H1 (cell line): ENCODE data around the gene SLC34A1. TPM values are rescaled to one million over a fixed set of nuclear protein-coding genes. Genes with fewer than 3 reads are reported as not detected.

Experiments
- ZNF274 ChIP-seq: IDR thresholded peaks from 2 replicates; pipeline ENCODE4 v1.7.0; 2012; ENCODE audit warnings: low read length, borderline replicate concordance; ENCODE audit errors: extremely low read depth
- polyA plus RNA-seq, 7 experiments: library from polyadenylated mRNA; depleted of rRNA in 3 of 7; stranded (reverse) in 5 of 7; unstranded in 2 of 7; fragments of >200 nt in 5 of 7; fragments of 200-250 nt in 2 of 7; gene quantifications; 1 replicate in 5 of 7; 2 replicates in 1 of 7; 4 replicates in 1 of 7; pipeline versions ENCODE4 v1.2.1 to v1.2.3, GENCODE V29; 2011 to 2013; ENCODE audit warnings: missing spikeins in 2 of 7, mixed read lengths in 2 of 7
- total RNA-seq: library from RNA; stranded (reverse); fragmentation: NEBNext Ultra II Directional; extraction: Animal tissue kit (Norgen Biotek cat#: 25700); gene quantifications from 2 replicates; pipeline ENCODE4 v1.2.1, GENCODE V29; 2021
- TF ChIP-seq, protein P1 (sequence below): fragments of 300-600 bp; sonication (generic); IDR thresholded peaks from 2 replicates; pipeline ENCODE4 v1.7.1; 2012; ENCODE audit warnings: low read length, moderate library complexity, mild to moderate bottlenecking, inconsistent platforms; ENCODE audit not compliant: insufficient replicate concordance

Gene SLC34A1
- total and polyA plus RNA-seq, 2 of the 8 experiments (the other 6 are each of a cell fraction or from before 2014, with no cell fraction given) = not detected

- TF ChIP-seq, protein P1, sequence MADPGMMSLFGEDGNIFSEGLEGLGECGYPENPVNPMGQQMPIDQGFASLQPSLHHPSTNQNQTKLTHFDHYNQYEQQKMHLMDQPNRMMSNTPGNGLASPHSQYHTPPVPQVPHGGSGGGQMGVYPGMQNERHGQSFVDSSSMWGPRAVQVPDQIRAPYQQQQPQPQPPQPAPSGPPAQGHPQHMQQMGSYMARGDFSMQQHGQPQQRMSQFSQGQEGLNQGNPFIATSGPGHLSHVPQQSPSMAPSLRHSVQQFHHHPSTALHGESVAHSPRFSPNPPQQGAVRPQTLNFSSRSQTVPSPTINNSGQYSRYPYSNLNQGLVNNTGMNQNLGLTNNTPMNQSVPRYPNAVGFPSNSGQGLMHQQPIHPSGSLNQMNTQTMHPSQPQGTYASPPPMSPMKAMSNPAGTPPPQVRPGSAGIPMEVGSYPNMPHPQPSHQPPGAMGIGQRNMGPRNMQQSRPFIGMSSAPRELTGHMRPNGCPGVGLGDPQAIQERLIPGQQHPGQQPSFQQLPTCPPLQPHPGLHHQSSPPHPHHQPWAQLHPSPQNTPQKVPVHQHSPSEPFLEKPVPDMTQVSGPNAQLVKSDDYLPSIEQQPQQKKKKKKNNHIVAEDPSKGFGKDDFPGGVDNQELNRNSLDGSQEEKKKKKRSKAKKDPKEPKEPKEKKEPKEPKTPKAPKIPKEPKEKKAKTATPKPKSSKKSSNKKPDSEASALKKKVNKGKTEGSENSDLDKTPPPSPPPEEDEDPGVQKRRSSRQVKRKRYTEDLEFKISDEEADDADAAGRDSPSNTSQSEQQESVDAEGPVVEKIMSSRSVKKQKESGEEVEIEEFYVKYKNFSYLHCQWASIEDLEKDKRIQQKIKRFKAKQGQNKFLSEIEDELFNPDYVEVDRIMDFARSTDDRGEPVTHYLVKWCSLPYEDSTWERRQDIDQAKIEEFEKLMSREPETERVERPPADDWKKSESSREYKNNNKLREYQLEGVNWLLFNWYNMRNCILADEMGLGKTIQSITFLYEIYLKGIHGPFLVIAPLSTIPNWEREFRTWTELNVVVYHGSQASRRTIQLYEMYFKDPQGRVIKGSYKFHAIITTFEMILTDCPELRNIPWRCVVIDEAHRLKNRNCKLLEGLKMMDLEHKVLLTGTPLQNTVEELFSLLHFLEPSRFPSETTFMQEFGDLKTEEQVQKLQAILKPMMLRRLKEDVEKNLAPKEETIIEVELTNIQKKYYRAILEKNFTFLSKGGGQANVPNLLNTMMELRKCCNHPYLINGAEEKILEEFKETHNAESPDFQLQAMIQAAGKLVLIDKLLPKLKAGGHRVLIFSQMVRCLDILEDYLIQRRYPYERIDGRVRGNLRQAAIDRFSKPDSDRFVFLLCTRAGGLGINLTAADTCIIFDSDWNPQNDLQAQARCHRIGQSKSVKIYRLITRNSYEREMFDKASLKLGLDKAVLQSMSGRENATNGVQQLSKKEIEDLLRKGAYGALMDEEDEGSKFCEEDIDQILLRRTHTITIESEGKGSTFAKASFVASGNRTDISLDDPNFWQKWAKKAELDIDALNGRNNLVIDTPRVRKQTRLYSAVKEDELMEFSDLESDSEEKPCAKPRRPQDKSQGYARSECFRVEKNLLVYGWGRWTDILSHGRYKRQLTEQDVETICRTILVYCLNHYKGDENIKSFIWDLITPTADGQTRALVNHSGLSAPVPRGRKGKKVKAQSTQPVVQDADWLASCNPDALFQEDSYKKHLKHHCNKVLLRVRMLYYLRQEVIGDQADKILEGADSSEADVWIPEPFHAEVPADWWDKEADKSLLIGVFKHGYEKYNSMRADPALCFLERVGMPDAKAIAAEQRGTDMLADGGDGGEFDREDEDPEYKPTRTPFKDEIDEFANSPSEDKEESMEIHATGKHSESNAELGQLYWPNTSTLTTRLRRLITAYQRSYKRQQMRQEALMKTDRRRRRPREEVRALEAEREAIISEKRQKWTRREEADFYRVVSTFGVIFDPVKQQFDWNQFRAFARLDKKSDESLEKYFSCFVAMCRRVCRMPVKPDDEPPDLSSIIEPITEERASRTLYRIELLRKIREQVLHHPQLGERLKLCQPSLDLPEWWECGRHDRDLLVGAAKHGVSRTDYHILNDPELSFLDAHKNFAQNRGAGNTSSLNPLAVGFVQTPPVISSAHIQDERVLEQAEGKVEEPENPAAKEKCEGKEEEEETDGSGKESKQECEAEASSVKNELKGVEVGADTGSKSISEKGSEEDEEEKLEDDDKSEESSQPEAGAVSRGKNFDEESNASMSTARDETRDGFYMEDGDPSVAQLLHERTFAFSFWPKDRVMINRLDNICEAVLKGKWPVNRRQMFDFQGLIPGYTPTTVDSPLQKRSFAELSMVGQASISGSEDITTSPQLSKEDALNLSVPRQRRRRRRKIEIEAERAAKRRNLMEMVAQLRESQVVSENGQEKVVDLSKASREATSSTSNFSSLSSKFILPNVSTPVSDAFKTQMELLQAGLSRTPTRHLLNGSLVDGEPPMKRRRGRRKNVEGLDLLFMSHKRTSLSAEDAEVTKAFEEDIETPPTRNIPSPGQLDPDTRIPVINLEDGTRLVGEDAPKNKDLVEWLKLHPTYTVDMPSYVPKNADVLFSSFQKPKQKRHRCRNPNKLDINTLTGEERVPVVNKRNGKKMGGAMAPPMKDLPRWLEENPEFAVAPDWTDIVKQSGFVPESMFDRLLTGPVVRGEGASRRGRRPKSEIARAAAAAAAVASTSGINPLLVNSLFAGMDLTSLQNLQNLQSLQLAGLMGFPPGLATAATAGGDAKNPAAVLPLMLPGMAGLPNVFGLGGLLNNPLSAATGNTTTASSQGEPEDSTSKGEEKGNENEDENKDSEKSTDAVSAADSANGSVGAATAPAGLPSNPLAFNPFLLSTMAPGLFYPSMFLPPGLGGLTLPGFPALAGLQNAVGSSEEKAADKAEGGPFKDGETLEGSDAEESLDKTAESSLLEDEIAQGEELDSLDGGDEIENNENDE = no peak
- TF ChIP-seq ZNF274 = no peak
- TF ChIP-seq, all 59 proteins: peak for 0
These were observed 27.5 kb upstream of the SLC34A1 start (continued) for GRCh38 chr5:177356746-177357145.
